Mucosa of descending colon (tissue), 3 donors: ENCODE results near the gene RAD51C. TPM values are rescaled to one million over a fixed set of nuclear protein-coding genes. Genes with fewer than 3 reads are reported as not detected.
"Not testable (repeated sequence)": the region's sequence is repeated elsewhere in the genome, so short reads cannot be mapped to it uniquely, and the experiment has no call there.

Experiments used
- ATAC-seq: fragments of 200-7000 bp; cut with Tn5 transposase; one replicate; pipeline ENCODE4 v1.9.1; 2020; ENCODE audit warnings: mild to moderate bottlenecking, moderate library complexity
- DNase-seq, 3 donors: peaks; one replicate each; pipeline ENCODE4 v3.0.0-alpha.2; 2020
- H3K36me3 ChIP-seq: fragments of 200-600 bp; one replicate; pipeline ENCODE4 v1.8.0; 2021; ENCODE audit warnings: low read depth, mild to moderate bottlenecking
- H3K4me1 ChIP-seq: fragments of 200-600 bp; one replicate; pipeline ENCODE4 v1.8.0; 2021; ENCODE audit warnings: low read depth, mild to moderate bottlenecking
- H3K4me3 ChIP-seq: fragments of 200-600 bp; one replicate; pipeline ENCODE4 v1.8.0; 2021; ENCODE audit warnings: mild to moderate bottlenecking
- H3K9me3 ChIP-seq: fragments of 200-600 bp; one replicate; pipeline ENCODE4 v1.8.0; 2021; ENCODE audit warnings: mild to moderate bottlenecking
- intact Hi-C, 2 donors: fragments of 100-400 bp; cut with DNase I in 1 of 2; cut with micrococcal nuclease in 1 of 2; formaldehyde crosslinking; loops; one replicate each; pipeline versions ENCODE4 v1.11.0 to v1.11.1; 2022; cut with DNase I, micrococcal nuclease
- total RNA-seq, 3 donors: library from RNA; stranded (reverse); fragmentation: NEBNext Ultra II Directional in 2 of 3; extraction: Animal tissue kit (Norgen Biotek cat#: 25700) in 2 of 3; gene quantifications; one replicate each; pipeline versions ENCODE4 v1.2.1 to v1.2.4, GENCODE V29; 2021 to 2023
- TF ChIP-seq, protein P1 (sequence below): fragments of 200-600 bp; IDR thresholded peaks from one replicate; pipeline ENCODE4 v1.8.0; 2022; ENCODE audit warnings: antibody characterized with exemption, mild to moderate bottlenecking
- donor health status: DM: no; HTN: no; CAD: no; lungs with moderate emphysema.
- donor health status: DM: no; HTN: no; CAD: no.
- donor health status: DM: no; HTN: yes; CAD: no.

RAD51C gene
- total RNA-seq, 3 donors from 2014 or later = 6.2 to 20.3 (median 18.9) TPM

DNA sequence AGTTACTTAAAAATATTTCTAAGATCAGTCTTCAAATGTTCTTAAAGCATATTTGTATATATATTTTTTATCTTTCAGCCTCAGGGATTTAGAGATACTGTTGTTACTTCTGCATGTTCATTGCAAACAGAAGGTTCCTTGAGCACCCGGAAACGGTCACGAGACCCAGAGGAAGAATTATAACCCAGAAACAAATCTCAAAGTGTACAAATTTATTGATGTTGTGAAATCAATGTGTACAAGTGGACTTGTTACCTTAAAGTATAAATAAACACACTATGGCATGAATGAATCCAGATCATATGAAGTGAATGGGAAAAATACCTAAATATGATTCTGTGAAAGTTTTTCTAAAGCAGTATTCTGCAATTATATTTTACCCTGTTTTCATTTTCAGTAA lies 41.6 kb downstream of the RAD51C start:
- Histone ChIP-seq H3K9me3 (no peaks in the 10 kb centered on the region), H3K36me3 (no peaks in the 10 kb centered on the region), H3K4me1 (no peaks in the 10 kb centered on the region), H3K4me3 (no peak overlapping the region)
- intact Hi-C loops = loop anchor here in 1 of 2 donors (10.0 kb wide), 1 partner anchor 61 kb away; no protein-coding TSS in a partner anchor
- no peak for DNase-seq
- ATAC-seq = no peak
- TF ChIP-seq, protein P1, sequence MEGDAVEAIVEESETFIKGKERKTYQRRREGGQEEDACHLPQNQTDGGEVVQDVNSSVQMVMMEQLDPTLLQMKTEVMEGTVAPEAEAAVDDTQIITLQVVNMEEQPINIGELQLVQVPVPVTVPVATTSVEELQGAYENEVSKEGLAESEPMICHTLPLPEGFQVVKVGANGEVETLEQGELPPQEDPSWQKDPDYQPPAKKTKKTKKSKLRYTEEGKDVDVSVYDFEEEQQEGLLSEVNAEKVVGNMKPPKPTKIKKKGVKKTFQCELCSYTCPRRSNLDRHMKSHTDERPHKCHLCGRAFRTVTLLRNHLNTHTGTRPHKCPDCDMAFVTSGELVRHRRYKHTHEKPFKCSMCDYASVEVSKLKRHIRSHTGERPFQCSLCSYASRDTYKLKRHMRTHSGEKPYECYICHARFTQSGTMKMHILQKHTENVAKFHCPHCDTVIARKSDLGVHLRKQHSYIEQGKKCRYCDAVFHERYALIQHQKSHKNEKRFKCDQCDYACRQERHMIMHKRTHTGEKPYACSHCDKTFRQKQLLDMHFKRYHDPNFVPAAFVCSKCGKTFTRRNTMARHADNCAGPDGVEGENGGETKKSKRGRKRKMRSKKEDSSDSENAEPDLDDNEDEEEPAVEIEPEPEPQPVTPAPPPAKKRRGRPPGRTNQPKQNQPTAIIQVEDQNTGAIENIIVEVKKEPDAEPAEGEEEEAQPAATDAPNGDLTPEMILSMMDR = no peak

DNA sequence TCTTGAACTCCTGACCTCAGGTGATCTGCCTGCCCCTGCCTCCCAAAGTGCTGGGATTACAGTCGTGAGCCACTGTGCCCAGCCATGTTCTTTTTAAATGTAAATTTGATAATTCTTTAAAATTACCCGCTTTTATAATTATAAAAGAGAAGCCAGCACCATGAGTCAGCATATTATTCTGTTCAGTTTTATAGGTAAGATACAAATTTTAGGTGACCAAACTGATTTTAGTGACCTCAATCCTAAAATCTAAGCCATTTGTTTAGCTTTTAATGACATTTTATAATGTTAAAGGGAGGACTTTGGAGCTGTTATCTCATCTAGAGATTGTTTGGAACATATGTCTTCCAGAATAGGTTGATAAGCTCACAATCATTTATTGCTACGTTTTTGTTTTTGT lies 42.4 kb downstream of the RAD51C start:
- H3K9me3 ChIP-seq = no peaks in the 10 kb centered on the region
- TF ChIP-seq, protein P1 = no peak
- intact Hi-C loops = loop anchor here in 1 of 2 donors (10.0 kb wide), 1 partner anchor 60 kb away; no protein-coding TSS in a partner anchor
- no peaks in the 10 kb centered on the region for H3K4me1 ChIP-seq
- DNase-seq (no peak), ATAC-seq (no peak)
- H3K4me3 ChIP-seq = no peak overlapping the region
- no peaks in the 10 kb centered on the region for H3K36me3 ChIP-seq

GRCh38 chr17:58741121-58741625 lies 48.8 kb downstream of the RAD51C start:
- no peak overlapping the region for H3K4me3 ChIP-seq
- intact Hi-C loops = no loop called here
- H3K36me3 ChIP-seq = no peaks in the 10 kb centered on the region
- DNase-seq = no peak
- ATAC-seq = no peak
- H3K4me1 ChIP-seq = no peaks in the 10 kb centered on the region
- TF ChIP-seq, protein P1 = no peak
- no peaks in the 10 kb centered on the region for H3K9me3 ChIP-seq

GRCh38 chr17:58747674-58748073 lies 55.3 kb downstream of the RAD51C start:
- TF ChIP-seq, protein P1 = no peak
- Histone ChIP-seq H3K36me3 (no peaks in the 10 kb centered on the region), H3K9me3 (no peaks in the 10 kb centered on the region), H3K4me1 (no peaks in the 10 kb centered on the region), H3K4me3 (no peak overlapping the region)
- no peak for ATAC-seq
- intact Hi-C loops = no loop called here
- no peak for DNase-seq

DNA sequence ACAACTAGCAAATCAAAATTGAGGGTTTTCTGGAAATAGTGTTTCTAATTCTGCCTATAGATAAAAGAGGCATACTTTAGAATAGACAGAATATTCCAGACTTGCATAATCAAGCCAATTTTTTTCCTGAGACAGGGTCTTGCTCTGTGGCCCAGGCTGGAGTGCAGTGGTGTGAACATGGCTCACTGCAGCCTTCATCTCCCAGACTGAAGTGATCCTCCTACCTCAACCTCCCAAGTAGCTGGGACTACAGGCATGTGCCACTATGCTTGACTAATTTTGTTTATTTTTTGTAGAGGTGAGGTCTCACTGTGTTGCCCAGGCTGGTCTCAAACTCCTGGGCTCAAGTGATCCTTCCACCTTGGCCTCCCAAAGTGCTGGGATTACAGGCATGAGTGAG lies 57.2 kb downstream of the RAD51C start:
- ATAC-seq, H3K4me3 ChIP-seq, intact Hi-C loops, H3K36me3 ChIP-seq, H3K9me3 ChIP-seq, DNase-seq, H3K4me1 ChIP-seq: not testable (repeated sequence)

DNA sequence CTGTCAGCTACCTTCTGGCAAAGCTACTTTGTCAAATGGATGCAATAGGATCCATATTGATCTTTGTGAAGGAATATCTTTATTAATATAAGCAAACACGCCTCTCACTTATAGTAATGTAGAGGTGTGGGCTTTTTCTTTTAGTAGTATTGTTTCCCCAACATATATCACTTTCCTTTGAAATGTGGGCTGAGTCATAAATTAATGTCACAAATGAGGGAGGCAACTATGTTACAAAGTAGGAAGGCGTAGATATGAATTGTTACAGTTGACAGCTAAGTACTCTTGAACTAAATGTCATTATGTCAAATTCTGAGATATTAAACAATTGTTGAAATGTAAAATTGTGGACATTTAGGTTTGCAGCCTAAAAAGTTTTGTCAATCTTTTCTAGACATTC lies 60.6 kb downstream of the RAD51C start:
- no peaks in the 10 kb centered on the region for H3K9me3 ChIP-seq
- ATAC-seq (no peak), DNase-seq (no peak)
- no peaks in the 10 kb centered on the region for H3K36me3 ChIP-seq
- TF ChIP-seq, protein P1 = no peak
- H3K4me3 ChIP-seq = no peak overlapping the region
- intact Hi-C loops = no loop called here
- H3K4me1 ChIP-seq = peaks cover 14% of the 10 kb centered on the region
